ENCODE data around the gene RGSL1. TPM values are rescaled to one million over a fixed set of nuclear protein-coding genes. Genes with fewer than 3 reads are reported as not detected.
A peak's percentile ranks its signal among the peaks of the same experiment; 100 is the strongest.

Gene RGSL1
- total and polyA plus RNA-seq, 9 of the 15 experiments (the other 6 are each of a cell fraction or from before 2014, with no cell fraction given) = 0.03 TPM; not detected in 8

DNA sequence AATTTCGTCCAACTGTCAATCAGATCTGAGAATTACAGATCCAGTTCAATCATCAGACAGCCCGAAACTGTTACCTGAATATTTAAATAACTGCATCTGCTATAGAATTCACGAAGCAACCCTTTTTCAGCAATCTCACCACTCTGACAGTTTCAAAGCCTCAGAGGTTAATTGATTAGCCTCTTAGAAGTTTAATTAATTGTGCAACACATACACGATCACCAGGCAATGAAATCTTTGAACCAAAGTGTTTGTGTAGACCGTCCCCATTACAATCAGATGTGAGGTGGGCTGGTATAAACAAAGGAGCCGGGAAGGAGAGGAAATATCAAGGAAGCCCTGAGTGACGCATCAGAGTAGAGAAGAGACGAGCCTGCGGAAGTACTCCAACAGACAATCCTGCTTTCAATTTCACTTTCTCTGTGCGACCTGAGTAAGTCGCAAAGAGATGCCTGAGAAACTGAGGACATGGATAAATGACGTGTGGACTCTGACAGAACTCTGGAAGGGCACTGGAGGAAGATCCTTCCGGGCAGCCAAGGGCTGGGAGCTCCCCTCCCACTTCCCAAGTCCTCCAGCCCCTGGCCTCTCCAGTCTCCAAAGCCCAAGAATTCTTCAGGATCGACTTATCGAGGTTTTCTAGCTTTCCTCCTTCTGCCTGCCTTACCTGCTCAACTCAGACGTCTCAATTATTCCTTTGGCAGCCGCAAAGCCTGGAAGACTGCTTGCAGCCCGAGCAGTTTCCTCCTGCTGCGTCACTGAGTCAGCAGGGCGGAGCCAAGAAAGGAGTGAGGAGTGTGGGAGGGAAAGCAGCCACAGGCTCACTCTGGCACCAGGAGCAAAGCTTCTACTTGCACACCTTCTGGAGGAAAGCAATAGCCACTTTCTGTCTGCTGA lies 138.8 kb downstream of the RGSL1 start, which contains the start of gene RNASEL (continued):
- TF ChIP-seq, protein P1, sequence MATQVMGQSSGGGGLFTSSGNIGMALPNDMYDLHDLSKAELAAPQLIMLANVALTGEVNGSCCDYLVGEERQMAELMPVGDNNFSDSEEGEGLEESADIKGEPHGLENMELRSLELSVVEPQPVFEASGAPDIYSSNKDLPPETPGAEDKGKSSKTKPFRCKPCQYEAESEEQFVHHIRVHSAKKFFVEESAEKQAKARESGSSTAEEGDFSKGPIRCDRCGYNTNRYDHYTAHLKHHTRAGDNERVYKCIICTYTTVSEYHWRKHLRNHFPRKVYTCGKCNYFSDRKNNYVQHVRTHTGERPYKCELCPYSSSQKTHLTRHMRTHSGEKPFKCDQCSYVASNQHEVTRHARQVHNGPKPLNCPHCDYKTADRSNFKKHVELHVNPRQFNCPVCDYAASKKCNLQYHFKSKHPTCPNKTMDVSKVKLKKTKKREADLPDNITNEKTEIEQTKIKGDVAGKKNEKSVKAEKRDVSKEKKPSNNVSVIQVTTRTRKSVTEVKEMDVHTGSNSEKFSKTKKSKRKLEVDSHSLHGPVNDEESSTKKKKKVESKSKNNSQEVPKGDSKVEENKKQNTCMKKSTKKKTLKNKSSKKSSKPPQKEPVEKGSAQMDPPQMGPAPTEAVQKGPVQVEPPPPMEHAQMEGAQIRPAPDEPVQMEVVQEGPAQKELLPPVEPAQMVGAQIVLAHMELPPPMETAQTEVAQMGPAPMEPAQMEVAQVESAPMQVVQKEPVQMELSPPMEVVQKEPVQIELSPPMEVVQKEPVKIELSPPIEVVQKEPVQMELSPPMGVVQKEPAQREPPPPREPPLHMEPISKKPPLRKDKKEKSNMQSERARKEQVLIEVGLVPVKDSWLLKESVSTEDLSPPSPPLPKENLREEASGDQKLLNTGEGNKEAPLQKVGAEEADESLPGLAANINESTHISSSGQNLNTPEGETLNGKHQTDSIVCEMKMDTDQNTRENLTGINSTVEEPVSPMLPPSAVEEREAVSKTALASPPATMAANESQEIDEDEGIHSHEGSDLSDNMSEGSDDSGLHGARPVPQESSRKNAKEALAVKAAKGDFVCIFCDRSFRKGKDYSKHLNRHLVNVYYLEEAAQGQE (IDR thresholded peaks at IDR 0.05; ENCODE audit: borderline replicate concordance) = 0 out of 2 replicates have a peak, but pooled peaks have one; percentile 7
- TF ChIP-seq, protein P1 (CRISPR knock-in tag; IDR thresholded peaks at IDR 0.05; ENCODE audit: low read depth) = peak; percentile 56; the same call in 1 of the 2 replicates
- TF ChIP-seq, protein P2, sequence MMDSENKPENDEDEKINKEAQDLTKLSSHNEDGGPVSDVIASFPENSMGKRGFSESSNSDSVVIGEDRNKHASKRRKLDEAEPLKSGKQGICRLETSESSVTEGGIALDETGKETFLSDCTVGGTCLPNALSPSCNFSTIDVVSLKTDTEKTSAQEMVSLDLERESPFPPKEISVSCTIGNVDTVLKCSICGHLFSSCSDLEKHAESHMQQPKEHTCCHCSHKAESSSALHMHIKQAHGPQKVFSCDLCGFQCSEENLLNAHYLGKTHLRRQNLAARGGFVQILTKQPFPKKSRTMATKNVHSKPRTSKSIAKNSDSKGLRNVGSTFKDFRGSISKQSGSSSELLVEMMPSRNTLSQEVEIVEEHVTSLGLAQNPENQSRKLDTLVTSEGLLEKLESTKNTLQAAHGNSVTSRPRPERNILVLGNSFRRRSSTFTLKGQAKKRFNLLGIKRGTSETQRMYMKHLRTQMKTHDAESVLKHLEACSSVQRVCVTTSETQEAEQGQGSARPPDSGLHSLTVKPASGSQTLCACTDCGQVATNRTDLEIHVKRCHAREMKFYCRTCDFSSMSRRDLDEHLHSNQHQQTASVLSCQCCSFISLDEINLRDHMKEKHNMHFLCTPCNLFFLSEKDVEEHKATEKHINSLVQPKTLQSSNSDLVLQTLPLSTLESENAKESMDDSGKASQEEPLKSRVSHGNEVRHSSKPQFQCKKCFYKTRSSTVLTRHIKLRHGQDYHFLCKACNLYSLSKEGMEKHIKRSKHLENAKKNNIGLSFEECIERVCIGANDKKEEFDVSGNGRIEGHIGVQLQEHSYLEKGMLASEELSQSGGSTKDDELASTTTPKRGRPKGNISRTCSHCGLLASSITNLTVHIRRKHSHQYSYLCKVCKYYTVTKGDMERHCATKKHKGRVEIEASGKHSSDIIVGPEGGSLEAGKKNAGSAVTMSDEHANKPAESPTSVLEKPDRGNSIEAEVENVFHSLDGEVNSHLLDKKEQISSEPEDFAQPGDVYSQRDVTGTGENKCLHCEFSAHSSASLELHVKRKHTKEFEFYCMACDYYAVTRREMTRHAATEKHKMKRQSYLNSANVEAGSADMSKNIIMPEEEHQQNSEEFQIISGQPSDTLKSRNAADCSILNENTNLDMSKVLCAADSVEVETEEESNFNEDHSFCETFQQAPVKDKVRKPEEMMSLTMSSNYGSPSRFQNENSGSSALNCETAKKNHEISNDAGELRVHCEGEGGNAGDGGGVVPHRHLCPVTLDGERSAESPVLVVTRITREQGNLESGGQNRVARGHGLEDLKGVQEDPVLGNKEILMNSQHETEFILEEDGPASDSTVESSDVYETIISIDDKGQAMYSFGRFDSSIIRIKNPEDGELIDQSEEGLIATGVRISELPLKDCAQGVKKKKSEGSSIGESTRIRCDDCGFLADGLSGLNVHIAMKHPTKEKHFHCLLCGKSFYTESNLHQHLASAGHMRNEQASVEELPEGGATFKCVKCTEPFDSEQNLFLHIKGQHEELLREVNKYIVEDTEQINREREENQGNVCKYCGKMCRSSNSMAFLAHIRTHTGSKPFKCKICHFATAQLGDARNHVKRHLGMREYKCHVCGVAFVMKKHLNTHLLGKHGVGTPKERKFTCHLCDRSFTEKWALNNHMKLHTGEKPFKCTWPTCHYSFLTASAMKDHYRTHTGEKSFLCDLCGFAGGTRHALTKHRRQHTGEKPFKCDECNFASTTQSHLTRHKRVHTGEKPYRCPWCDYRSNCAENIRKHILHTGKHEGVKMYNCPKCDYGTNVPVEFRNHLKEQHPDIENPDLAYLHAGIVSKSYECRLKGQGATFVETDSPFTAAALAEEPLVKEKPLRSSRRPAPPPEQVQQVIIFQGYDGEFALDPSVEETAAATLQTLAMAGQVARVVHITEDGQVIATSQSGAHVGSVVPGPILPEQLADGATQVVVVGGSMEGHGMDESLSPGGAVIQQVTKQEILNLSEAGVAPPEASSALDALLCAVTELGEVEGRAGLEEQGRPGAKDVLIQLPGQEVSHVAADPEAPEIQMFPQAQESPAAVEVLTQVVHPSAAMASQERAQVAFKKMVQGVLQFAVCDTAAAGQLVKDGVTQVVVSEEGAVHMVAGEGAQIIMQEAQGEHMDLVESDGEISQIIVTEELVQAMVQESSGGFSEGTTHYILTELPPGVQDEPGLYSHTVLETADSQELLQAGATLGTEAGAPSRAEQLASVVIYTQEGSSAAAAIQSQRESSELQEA (IDR thresholded peaks at IDR 0.05; ENCODE audit: low read depth) = no peak
- TF ChIP-seq ZNF766 (CRISPR knock-in tag; conservative IDR thresholded peaks at IDR 0.05) (peak; percentile 50; the same call in 1 of the 2 replicates), ZZZ3 (IDR thresholded peaks at IDR 0.05) (no peak), NBN (IDR thresholded peaks at IDR 0.05; ENCODE audit: low read depth) (peak; percentile 60; the same call in 1 of the 2 replicates), ZNF274 (IDR thresholded peaks at IDR 0.05; ENCODE audit: borderline replicate concordance, low read depth, low read length) (no peak), BRCA1 (IDR thresholded peaks at IDR 0.05) (no peak), BRCA1 (CRISPR knock-in tag; IDR thresholded peaks at IDR 0.05) (no peak)
